ENCODE data around the gene MGP. TPM values are rescaled to one million over a fixed set of nuclear protein-coding genes. Genes with fewer than 3 reads are reported as not detected.

MGP gene
- total RNA-seq: 4,519 and 5,324 TPM in 2 replicates

DNA sequence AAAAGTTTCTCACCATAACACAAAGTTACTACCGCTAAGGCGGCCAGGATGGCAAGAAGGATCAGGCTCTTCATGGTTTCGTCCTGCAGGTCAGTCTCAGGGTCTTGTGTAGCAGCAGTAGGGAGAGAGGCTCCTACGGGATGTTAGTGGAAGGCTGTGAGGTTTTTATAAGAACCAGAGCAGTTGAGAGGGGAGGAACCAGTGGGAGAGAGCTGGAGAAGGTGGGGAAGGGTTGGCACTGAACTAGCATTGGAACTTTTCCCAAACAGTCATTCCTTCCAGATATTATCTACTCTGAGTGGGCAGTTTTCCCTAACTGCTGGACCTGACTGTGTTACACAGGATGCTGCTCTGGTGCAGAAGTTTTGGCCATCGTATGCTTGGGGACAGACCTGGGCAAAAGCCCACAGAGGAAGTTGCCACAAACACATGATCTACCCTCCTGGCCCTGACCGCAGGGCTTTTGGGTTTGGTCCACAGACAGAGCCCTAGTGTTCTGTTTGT lies at the start of gene MGP:
MGP (minus strand) TSS at position 137 of the 504 bp plus-strand sequence; CDS start at position 74, 63 bp downstream.

DNA sequence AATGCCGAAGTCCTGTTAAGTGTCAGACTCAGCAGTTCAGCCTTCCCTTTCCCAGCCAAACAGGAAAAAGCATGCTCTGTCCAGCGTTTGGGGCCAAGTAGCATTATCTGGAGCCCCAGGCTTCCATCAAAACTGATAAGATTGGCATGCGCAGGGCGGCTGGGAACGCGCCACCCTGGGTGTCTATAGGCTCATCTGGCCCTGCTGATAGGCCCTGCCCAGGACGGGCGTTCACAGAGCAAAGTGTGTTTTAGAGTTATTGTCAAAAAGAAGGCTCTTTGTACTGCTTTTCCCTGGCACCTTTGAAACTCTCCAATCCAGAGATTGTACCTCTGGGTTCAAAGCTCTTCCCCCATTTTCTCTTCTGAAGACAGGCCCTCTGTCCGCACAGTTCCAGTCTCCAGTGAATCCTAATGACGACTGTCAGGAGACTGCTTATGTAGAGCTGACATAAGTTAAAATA lies 42.2 kb downstream of the MGP start, which contains the start of gene ART4:
ART4 (minus strand) TSS at position 102 of the 463 bp plus-strand sequence. CDS start 413 bp downstream, outside the sequence.

Other genes with a start within 250 kb of the MGP start
- gene GUCY2C, start 189.3 kb downstream of the MGP start, total RNA-seq: not detected in 2 replicates
- gene WBP11, start 82.4 kb downstream of the MGP start, total RNA-seq: 28.0 and 40.7 TPM in 2 replicates
- 1.8 and 3.7 TPM in 2 replicates for gene C12orf60, start 82.2 kb downstream of the MGP start, total RNA-seq
- gene SMCO3, start 71.7 kb downstream of the MGP start, total RNA-seq: 0.24 and 0.81 TPM in 2 replicates
- 12.4 and 15.6 TPM in 2 replicates for gene ART4, start 42.3 kb downstream of the MGP start, total RNA-seq
- 0.37 TPM in 1 of 2 replicates, not detected in the other for gene ERP27, start 52.7 kb upstream of the MGP start, total RNA-seq
- 51.7 and 66.2 TPM in 2 replicates for gene ARHGDIB, start 75.7 kb upstream of the MGP start, total RNA-seq
- gene PDE6H, start 87.2 kb upstream of the MGP start, total RNA-seq: not detected in 2 replicates

Measured in cardiac ventricle fibroblast (primary cell).